Activated naive CD4-positive, alpha-beta T cell treated with anti-CD3 and anti-CD28 coated beads, Interleukin-2, amount 10 ng/mL, durations not matched to agents 7 days and 5 days (primary cell): ENCODE data around the gene SMCO4.

ENCODE experiments used
- CTCF ChIA-PET: fragments of 350-600 bp; sonication (Branson Sonifier 250); formaldehyde crosslinking; loops from one replicate; lab custom pipeline; 2021; ENCODE audit warnings: antibody characterized with exemption; lab: Charles Lee
- DNase-seq: peaks from one replicate; pipeline ENCODE4 v3.0.0-alpha.2; 2020
- H3K27ac Mint-ChIP-seq: one replicate; pipeline ENCODE4 v1.8.0; 2021; ENCODE audit warnings: mild to moderate bottlenecking, moderate library complexity, mixed read lengths
- H3K27me3 Mint-ChIP-seq: one replicate; pipeline ENCODE4 v1.8.0; 2021; ENCODE audit warnings: mild to moderate bottlenecking, mixed read lengths
- H3K36me3 Mint-ChIP-seq: one replicate; pipeline ENCODE4 v1.8.0; 2021; ENCODE audit warnings: mixed read lengths
- H3K4me1 Mint-ChIP-seq: one replicate; pipeline ENCODE4 v1.8.0; 2021; ENCODE audit warnings: mixed read lengths
- H3K4me3 Mint-ChIP-seq: one replicate; pipeline ENCODE4 v1.8.0; 2021; ENCODE audit warnings: mild to moderate bottlenecking, moderate library complexity, mixed read lengths
- H3K9me3 Mint-ChIP-seq: one replicate; pipeline ENCODE4 v1.8.0; 2021; ENCODE audit warnings: mixed read lengths

Gene SMCO4

GRCh38 chr11:93571612-93572011 is 28.4 kb upstream of the SMCO4 start:
- Mint-ChIP-seq H3K4me1 (no peaks in the 10 kb centered on the region), H3K27ac (no peak overlapping the region), H3K4me3 (no peak overlapping the region), H3K36me3 (no peaks in the 10 kb centered on the region), H3K27me3 (no peaks in the 10 kb centered on the region), H3K9me3 (no peaks in the 10 kb centered on the region)
- CTCF ChIA-PET = no interaction called here
- DNase-seq = no peak

- no peaks in the 10 kb centered on the region for H3K9me3 Mint-ChIP-seq
- no peaks in the 10 kb centered on the region for H3K36me3 Mint-ChIP-seq
- DNase-seq = no peak
- H3K27ac Mint-ChIP-seq = no peak overlapping the region
- H3K4me3 Mint-ChIP-seq = no peak overlapping the region
- CTCF ChIA-PET = no interaction called here
- H3K27me3 Mint-ChIP-seq = no peaks in the 10 kb centered on the region
- no peaks in the 10 kb centered on the region for H3K4me1 Mint-ChIP-seq
These were observed 27.7 kb upstream of the SMCO4 start for GRCh38 chr11:93570759-93571413.

- no peak overlapping the region for H3K27ac Mint-ChIP-seq
- no peaks in the 10 kb centered on the region for H3K4me1 Mint-ChIP-seq
- H3K36me3 Mint-ChIP-seq = no peaks in the 10 kb centered on the region
- no peak for DNase-seq
- no peaks in the 10 kb centered on the region for H3K27me3 Mint-ChIP-seq
- H3K9me3 Mint-ChIP-seq = no peaks in the 10 kb centered on the region
- H3K4me3 Mint-ChIP-seq = no peak overlapping the region
- CTCF ChIA-PET = no interaction called here
These were observed 26.3 kb upstream of the SMCO4 start for GRCh38 chr11:93569496-93569895.

- CTCF ChIA-PET = no interaction called here
- no peak for DNase-seq
- H3K4me1 Mint-ChIP-seq = no peaks in the 10 kb centered on the region
- no peak overlapping the region for H3K4me3 Mint-ChIP-seq
- H3K27ac Mint-ChIP-seq = no peak overlapping the region
- no peaks in the 10 kb centered on the region for H3K36me3 Mint-ChIP-seq
- H3K9me3 Mint-ChIP-seq = no peaks in the 10 kb centered on the region
- no peaks in the 10 kb centered on the region for H3K27me3 Mint-ChIP-seq
These were observed 25.5 kb upstream of the SMCO4 start for GRCh38 chr11:93568726-93569125.

GRCh38 chr11:93567401-93567895 is 24.3 kb upstream of the SMCO4 start:
- Mint-ChIP-seq H3K4me3 (no peak overlapping the region), H3K27ac (no peak overlapping the region), H3K9me3 (no peaks in the 10 kb centered on the region), H3K36me3 (no peaks in the 10 kb centered on the region), H3K27me3 (no peaks in the 10 kb centered on the region), H3K4me1 (no peaks in the 10 kb centered on the region)
- DNase-seq = no peak
- CTCF ChIA-PET = no interaction called here

GRCh38 chr11:93564895-93565294 is 21.7 kb upstream of the SMCO4 start:
- CTCF ChIA-PET = no interaction called here

GRCh38 chr11:93563857-93564256 is 20.7 kb upstream of the SMCO4 start:
- Mint-ChIP-seq H3K36me3 (no peaks in the 10 kb centered on the region), H3K9me3 (no peaks in the 10 kb centered on the region)
- CTCF ChIA-PET = no interaction called here

More at GRCh38 chr11:93564895-93565294, 21.7 kb upstream of the SMCO4 start:
- Mint-ChIP-seq H3K4me3 (no peak overlapping the region), H3K27ac (no peak overlapping the region), H3K4me1 (peaks cover 6% of the 10 kb centered on the region), H3K9me3 (no peaks in the 10 kb centered on the region), H3K36me3 (no peaks in the 10 kb centered on the region), H3K27me3 (no peaks in the 10 kb centered on the region)
- no peak for DNase-seq

GRCh38 chr11:93560199-93560932 is 17.2 kb upstream of the SMCO4 start:
- Mint-ChIP-seq H3K36me3 (no peaks in the 10 kb centered on the region), H3K4me3 (no peak overlapping the region), H3K9me3 (no peaks in the 10 kb centered on the region), H3K4me1 (peaks cover 13% of the 10 kb centered on the region), H3K27me3 (peaks cover 14% of the 10 kb centered on the region), H3K27ac (no peak overlapping the region)
- DNase-seq = no peak
- CTCF ChIA-PET = no interaction called here

More at GRCh38 chr11:93563857-93564256, 20.7 kb upstream of the SMCO4 start:
- Mint-ChIP-seq H3K27me3 (no peaks in the 10 kb centered on the region), H3K27ac (no peak overlapping the region), H3K4me3 (no peak overlapping the region), H3K4me1 (peaks cover 13% of the 10 kb centered on the region)
- no peak for DNase-seq

- DNase-seq = no peak
- Mint-ChIP-seq H3K4me1 (peaks cover 13% of the 10 kb centered on the region), H3K36me3 (no peaks in the 10 kb centered on the region), H3K27me3 (peaks cover 20% of the 10 kb centered on the region), H3K27ac (no peak overlapping the region), H3K4me3 (no peak overlapping the region), H3K9me3 (no peaks in the 10 kb centered on the region)
- CTCF ChIA-PET = no interaction called here
These were observed 16.5 kb upstream of the SMCO4 start for GRCh38 chr11:93559681-93560080.

GRCh38 chr11:93552874-93553273 is 9.7 kb upstream of the SMCO4 start:
- Mint-ChIP-seq H3K9me3 (no peaks in the 10 kb centered on the region), H3K27me3 (peaks cover 36% of the 10 kb centered on the region), H3K27ac (no peak overlapping the region), H3K4me3 (no peak overlapping the region), H3K4me1 (peaks cover 2% of the 10 kb centered on the region), H3K36me3 (no peaks in the 10 kb centered on the region)
- CTCF ChIA-PET = no interaction called here
- DNase-seq = no peak

- H3K36me3 Mint-ChIP-seq = no peaks in the 10 kb centered on the region
- peaks cover 26% of the 10 kb centered on the region for H3K27me3 Mint-ChIP-seq
- no peak for DNase-seq
- no peaks in the 10 kb centered on the region for H3K9me3 Mint-ChIP-seq
- H3K4me3 Mint-ChIP-seq = no peak overlapping the region
- H3K4me1 Mint-ChIP-seq = peaks cover 2% of the 10 kb centered on the region
- CTCF ChIA-PET = interaction anchor here (0.7 kb wide), 1 partner anchor 65 kb away, joined by 3 read pairs; no protein-coding TSS in a partner anchor
- no peak overlapping the region for H3K27ac Mint-ChIP-seq
These were observed 6.8 kb upstream of the SMCO4 start for GRCh38 chr11:93549976-93550375.

GRCh38 chr11:93548679-93549319 is 5.6 kb upstream of the SMCO4 start:
- CTCF ChIA-PET = no interaction called here
- H3K9me3 Mint-ChIP-seq = no peaks in the 10 kb centered on the region
- H3K4me3 Mint-ChIP-seq = no peak overlapping the region
- no peaks in the 10 kb centered on the region for H3K36me3 Mint-ChIP-seq
- H3K27me3 Mint-ChIP-seq = peaks cover 22% of the 10 kb centered on the region
- no peak for DNase-seq
- H3K27ac Mint-ChIP-seq = no peak overlapping the region
- H3K4me1 Mint-ChIP-seq = peaks cover 13% of the 10 kb centered on the region

- H3K36me3 Mint-ChIP-seq = no peaks in the 10 kb centered on the region
- DNase-seq = no peak
- H3K27me3 Mint-ChIP-seq = peaks cover 22% of the 10 kb centered on the region
- H3K4me3 Mint-ChIP-seq = no peak overlapping the region
- no peaks in the 10 kb centered on the region for H3K9me3 Mint-ChIP-seq
- no peak overlapping the region for H3K27ac Mint-ChIP-seq
- CTCF ChIA-PET = no interaction called here
- peaks cover 18% of the 10 kb centered on the region for H3K4me1 Mint-ChIP-seq
These were observed 4.6 kb upstream of the SMCO4 start for GRCh38 chr11:93547773-93548172.

- H3K4me3 Mint-ChIP-seq = no peak overlapping the region
- no peaks in the 10 kb centered on the region for H3K9me3 Mint-ChIP-seq
- H3K27me3 Mint-ChIP-seq = peaks cover 22% of the 10 kb centered on the region
- CTCF ChIA-PET = no interaction called here
- no peak for DNase-seq
- no peak overlapping the region for H3K27ac Mint-ChIP-seq
- no peaks in the 10 kb centered on the region for H3K36me3 Mint-ChIP-seq
- H3K4me1 Mint-ChIP-seq = peaks cover 24% of the 10 kb centered on the region
These were observed 3.8 kb upstream of the SMCO4 start for GRCh38 chr11:93547028-93547427.
